Vagina (tissue), 2 donors: ENCODE data around the gene APOC4.

Experiments used
- CTCF ChIP-seq, 3 experiments: fragments of 450-650 bp in 2 of 3; fragments of 200-600 bp in 1 of 3; sonication (generic) in 1 of 3; IDR thresholded peaks; one replicate each; pipeline ENCODE4 v1.5.1; 2017 to 2019; ENCODE audit warnings: antibody characterized with exemption in 3 of 3, mild to moderate bottlenecking in 2 of 3, moderate library complexity in 2 of 3
- POLR2A ChIP-seq, 2 donors: fragments of 450-650 bp; IDR thresholded peaks; one replicate each; pipeline ENCODE4 v1.6.1; 2017; ENCODE audit warnings: antibody characterized with exemption in 2 of 2, mild to moderate bottlenecking in 2 of 2, moderate library complexity in 2 of 2
- POLR2AphosphoS5 ChIP-seq, 2 donors: sonication (generic); formaldehyde crosslinking; IDR thresholded peaks; one replicate each; pipeline ENCODE4 v1.9.0; 2017; ENCODE audit warnings: antibody characterized with exemption in 2 of 2, mild to moderate bottlenecking in 2 of 2, low read depth in 1 of 2; ENCODE audit not compliant: insufficient read depth in 1 of 2

DNA sequence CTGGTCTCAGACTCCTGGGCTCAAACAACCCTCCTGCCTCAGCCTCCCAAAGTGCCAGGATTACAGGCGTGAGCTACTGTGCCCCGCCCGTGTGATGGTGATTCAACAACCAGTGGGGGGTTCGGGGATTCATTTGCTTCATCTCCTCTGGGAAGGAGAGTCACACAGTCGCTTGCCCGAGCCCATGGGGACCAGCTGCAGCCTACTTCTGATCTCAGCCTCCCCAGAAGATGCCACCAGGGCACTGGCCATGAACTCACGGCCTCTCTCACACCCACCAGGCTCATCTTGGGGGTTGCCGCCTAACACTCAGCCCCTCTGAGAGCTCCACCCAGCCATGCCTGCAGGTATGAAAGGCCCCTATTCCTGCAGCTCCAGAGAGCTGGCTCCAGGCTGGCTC, 44.2 kb upstream of the APOC4 start:
- TF ChIP-seq CTCF (IDR thresholded peaks at IDR 0.05): no peak
- no peak for TF ChIP-seq POLR2A (IDR thresholded peaks at IDR 0.05)
- TF ChIP-seq POLR2AphosphoS5 (IDR thresholded peaks at IDR 0.05; ENCODE audit: insufficient read depth in 1 of 2, low read depth in 1 of 2): no peak
